Left lung (tissue), 10 donors: ENCODE measurements around the gene CXCL6. TPM values are rescaled to one million over a fixed set of nuclear protein-coding genes. Genes with fewer than 3 reads are reported as not detected.

Experiments used
- ATAC-seq: fragments of 200-7000 bp; cut with Tn5 transposase; one replicate; pipeline ENCODE4 v1.9.1; 2020; ENCODE audit warnings: moderate library complexity
- DNase-seq, 4 donors: peaks; one replicate each; pipeline ENCODE4 v3.0.0-alpha.2; 2013 to 2020
- H3K27ac ChIP-seq, 2 donors: fragments of 200-600 bp; sonication (generic) in 1 of 2; one replicate each; pipeline versions ENCODE4 v1.5.0 to v1.8.0; 2020 to 2021
- H3K27me3 ChIP-seq, 2 donors: fragments of 200-600 bp; sonication (generic) in 1 of 2; one replicate each; pipeline versions ENCODE4 v1.5.0 to v1.8.0; 2020 to 2021
- H3K36me3 ChIP-seq, 2 donors: fragments of 200-600 bp; sonication (generic) in 1 of 2; one replicate each; pipeline versions ENCODE4 v1.5.0 to v1.8.0; 2020 to 2021
- H3K4me1 ChIP-seq, 2 donors: fragments of 200-600 bp; one replicate each; pipeline ENCODE4 v1.8.0; 2021
- H3K4me3 ChIP-seq, 2 donors: fragments of 200-600 bp; sonication (generic) in 1 of 2; one replicate each; pipeline versions ENCODE4 v1.5.0 to v1.8.0; 2020 to 2021; ENCODE audit warnings: mild to moderate bottlenecking in 1 of 2
- H3K9me3 ChIP-seq, 2 donors: fragments of 200-600 bp; sonication (generic) in 1 of 2; one replicate each; pipeline versions ENCODE4 v1.5.0 to v1.8.0; 2020 to 2021
- intact Hi-C, 2 donors: fragments of 100-400 bp; cut with DNase I; formaldehyde crosslinking; loops; one replicate each; pipeline versions ENCODE4 v1.11.2 to v1.14.2; 2022
- polyA plus RNA-seq, 6 donors: library from polyadenylated mRNA; unstranded; fragments of 120-200 nt; gene quantifications; one replicate each; pipeline ENCODE4 v1.2.1, GENCODE V29; 2013; ENCODE audit not compliant: insufficient read length in 6 of 6
- total RNA-seq, 2 donors: library from RNA; stranded (reverse); fragmentation: NEBNext Ultra II Directional; extraction: Animal tissue kit (Norgen Biotek cat#: 25700); gene quantifications; one replicate each; pipeline ENCODE4 v1.2.1, GENCODE V29; 2021
- TF ChIP-seq, protein P1 (sequence below), 2 donors: fragments of 200-600 bp; sonication (generic) in 1 of 2; IDR thresholded peaks; one replicate each; pipeline versions ENCODE4 v1.5.0 to v1.8.0; 2021; ENCODE audit warnings: antibody characterized with exemption in 2 of 2
- donor health status: DM: no; HTN: yes; CAD: no.
- donor health status: DM: no; HTN: no; CAD: no.

The CXCL6 gene
- total and polyA plus RNA-seq, 8 donors, result 0.15 to 4.8 (median 0.26) TPM; not detected in 5

- Histone ChIP-seq H3K4me3 (no peak overlapping the region), H3K27ac (no peak overlapping the region), H3K27me3 (no peaks in the 10 kb centered on the region), H3K4me1 (peaks cover 0 to 34% of the 10 kb centered on the region in 2 donors), H3K9me3 (no peaks in the 10 kb centered on the region), H3K36me3 (no peaks in the 10 kb centered on the region)
- no peak for DNase-seq
- intact Hi-C loops, result no loop called here
- TF ChIP-seq, protein P1, sequence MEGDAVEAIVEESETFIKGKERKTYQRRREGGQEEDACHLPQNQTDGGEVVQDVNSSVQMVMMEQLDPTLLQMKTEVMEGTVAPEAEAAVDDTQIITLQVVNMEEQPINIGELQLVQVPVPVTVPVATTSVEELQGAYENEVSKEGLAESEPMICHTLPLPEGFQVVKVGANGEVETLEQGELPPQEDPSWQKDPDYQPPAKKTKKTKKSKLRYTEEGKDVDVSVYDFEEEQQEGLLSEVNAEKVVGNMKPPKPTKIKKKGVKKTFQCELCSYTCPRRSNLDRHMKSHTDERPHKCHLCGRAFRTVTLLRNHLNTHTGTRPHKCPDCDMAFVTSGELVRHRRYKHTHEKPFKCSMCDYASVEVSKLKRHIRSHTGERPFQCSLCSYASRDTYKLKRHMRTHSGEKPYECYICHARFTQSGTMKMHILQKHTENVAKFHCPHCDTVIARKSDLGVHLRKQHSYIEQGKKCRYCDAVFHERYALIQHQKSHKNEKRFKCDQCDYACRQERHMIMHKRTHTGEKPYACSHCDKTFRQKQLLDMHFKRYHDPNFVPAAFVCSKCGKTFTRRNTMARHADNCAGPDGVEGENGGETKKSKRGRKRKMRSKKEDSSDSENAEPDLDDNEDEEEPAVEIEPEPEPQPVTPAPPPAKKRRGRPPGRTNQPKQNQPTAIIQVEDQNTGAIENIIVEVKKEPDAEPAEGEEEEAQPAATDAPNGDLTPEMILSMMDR (IDR thresholded peaks at IDR 0.05), result no peak
- no peak for ATAC-seq
Observed at GRCh38 chr4:73864961-73865360, 28.5 kb downstream of the CXCL6 start.

DNA sequence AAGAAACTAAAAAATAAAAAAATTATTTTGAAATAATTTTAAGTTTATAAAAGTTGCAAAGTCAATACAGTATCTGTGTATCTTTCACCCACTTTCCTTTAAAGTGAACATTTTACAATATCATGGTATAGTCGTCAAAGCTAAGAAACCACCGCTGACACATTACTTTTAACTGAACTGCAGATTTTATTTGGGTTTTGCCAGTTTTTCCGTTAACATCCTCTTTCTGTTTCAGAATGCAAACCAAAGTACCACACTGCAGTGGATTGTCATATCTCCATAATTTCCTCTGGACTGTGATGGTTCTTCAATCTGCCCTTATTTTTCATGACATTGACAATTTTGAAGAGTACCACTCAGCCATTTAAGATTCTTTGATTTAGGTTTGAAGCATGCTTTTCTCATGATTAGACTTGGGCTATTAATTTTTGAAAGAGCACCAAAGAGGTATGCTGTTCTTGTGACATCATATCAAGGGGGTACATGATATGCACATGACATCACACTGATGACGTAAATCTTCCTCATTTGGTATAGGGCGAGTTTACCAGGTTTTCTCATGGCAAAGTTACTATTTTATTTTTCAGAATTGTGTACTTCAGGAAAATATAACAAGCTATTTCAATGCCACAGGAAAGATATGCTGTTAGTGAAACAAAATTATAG lies 29.1 kb downstream of the CXCL6 start:
- Histone ChIP-seq H3K27me3 (no peaks in the 10 kb centered on the region), H3K36me3 (no peaks in the 10 kb centered on the region), H3K27ac (no peak overlapping the region), H3K4me1 (peaks cover 0 to 40% of the 10 kb centered on the region in 2 donors), H3K4me3 (no peak overlapping the region), H3K9me3 (no peaks in the 10 kb centered on the region)
- ATAC-seq (no peak), DNase-seq (no peak)
- intact Hi-C loops, result no loop called here
- TF ChIP-seq, protein P1 (IDR thresholded peaks at IDR 0.05), result no peak

- no peak for DNase-seq
- Histone ChIP-seq H3K36me3 (no peaks in the 10 kb centered on the region), H3K4me1 (peaks cover 0 to 46% of the 10 kb centered on the region in 2 donors), H3K27me3 (no peaks in the 10 kb centered on the region), H3K4me3 (no peak overlapping the region), H3K9me3 (no peaks in the 10 kb centered on the region), H3K27ac (no peak overlapping the region)
- ATAC-seq, result no peak
- intact Hi-C loops, result no loop called here
- TF ChIP-seq, protein P1 (IDR thresholded peaks at IDR 0.05), result no peak
Observed at GRCh38 chr4:73866246-73866645, 29.8 kb downstream of the CXCL6 start.

GRCh38 chr4:73867783-73868182 lies 31.3 kb downstream of the CXCL6 start:
- Histone ChIP-seq H3K4me3 (no peak overlapping the region), H3K9me3 (no peaks in the 10 kb centered on the region), H3K27ac (peak overlapping the region in 1 of 2 donors; percentile 94), H3K36me3 (no peaks in the 10 kb centered on the region), H3K4me1 (peaks cover 0 to 61% of the 10 kb centered on the region in 2 donors), H3K27me3 (no peaks in the 10 kb centered on the region)
- intact Hi-C loops, result no loop called here
- ATAC-seq, result peak; percentile 75
- DNase-seq, result peak in 1 of 4 donors; percentile 49
- TF ChIP-seq, protein P1 (IDR thresholded peaks at IDR 0.05), result no peak

DNA sequence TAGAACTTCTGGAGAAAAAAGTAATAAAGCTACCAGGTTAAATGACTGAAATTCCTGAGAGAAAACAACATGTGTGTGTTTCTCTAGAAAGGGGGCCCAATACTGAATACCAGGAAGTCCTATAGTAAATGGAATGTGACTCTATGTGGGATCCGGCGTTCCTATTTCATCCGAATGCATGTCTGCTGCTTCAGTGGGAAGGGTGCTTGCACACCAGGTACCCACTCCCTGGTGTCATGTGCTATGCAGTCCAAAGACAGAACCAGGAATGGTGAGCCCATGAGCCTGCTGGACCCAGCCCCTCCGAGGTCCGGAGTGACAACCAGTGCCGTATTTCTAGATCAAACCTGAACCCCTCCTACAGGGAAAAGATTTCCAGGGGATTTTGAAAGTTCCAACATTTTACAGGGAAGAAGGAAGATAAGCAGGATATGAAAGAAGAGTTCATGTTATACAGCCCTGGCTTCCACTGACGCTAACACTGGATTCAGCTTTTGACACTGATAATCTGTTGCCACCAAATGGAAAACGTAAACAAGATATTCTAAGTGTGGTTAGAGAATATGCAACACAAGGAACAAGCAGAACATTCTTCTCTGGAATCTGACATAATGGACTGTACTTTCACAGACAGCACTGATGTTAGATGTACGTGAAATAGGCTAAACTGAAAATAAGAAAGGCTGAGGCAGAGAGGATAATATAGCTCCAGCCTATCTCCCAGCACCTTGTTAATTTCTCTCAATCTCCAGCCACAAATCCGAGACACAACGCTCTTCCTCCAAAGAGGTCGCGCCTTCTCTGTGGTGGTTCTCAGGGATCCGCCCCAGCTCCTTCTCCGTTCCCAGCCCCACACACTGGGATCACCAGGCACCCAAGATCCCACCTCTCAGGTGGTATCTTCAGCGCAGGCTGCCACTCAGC lies 32.0 kb downstream of the CXCL6 start:
- TF ChIP-seq, protein P1 (IDR thresholded peaks at IDR 0.05), result no peak
- intact Hi-C loops, result no loop called here
- peak overlapping the region; percentile 22 to 94 for H3K27ac ChIP-seq

More for the DNA sequence above, 32.0 kb downstream of the CXCL6 start:
- Histone ChIP-seq H3K9me3 (no peaks in the 10 kb centered on the region), H3K36me3 (no peaks in the 10 kb centered on the region), H3K4me1 (peaks cover 0 to 68% of the 10 kb centered on the region in 2 donors), H3K27me3 (no peaks in the 10 kb centered on the region), H3K4me3 (peak overlapping the region; percentile 46 to 57)
- DNase-seq, result no peak
- peak; percentile 18 for ATAC-seq
